HCT116 (cell line): Measurements from ENCODE around the gene SPRED3. TPM values are rescaled to one million over a fixed set of nuclear protein-coding genes. Genes with fewer than 3 reads are reported as not detected.

Source experiments
- ATAC-seq: fragments of 200-7000 bp; cut with Tn5 transposase; 2 replicates; pipeline ENCODE4 v1.9.1; 2020; ENCODE audit warnings: mild to moderate bottlenecking, moderate library complexity
- BruUV-seq: library from RNA; stranded (reverse); fragments of 400-500 nt; replicated peaks from 2 replicates; lab custom pipeline; 2021; lab: Mats Ljungman, UMichigan
- CTCF ChIA-PET: fragments of 300-600 bp; sonication (Branson Sonifier 250); formaldehyde crosslinking; loops from one replicate; lab custom pipeline; 2021; ENCODE audit warnings: antibody characterized with exemption; lab: Charles Lee
- POLR2A ChIA-PET: fragments of 300-600, 350-600 bp; sonication (Branson Sonifier 250); formaldehyde crosslinking; loops from one replicate; lab custom pipeline; 2021; ENCODE audit warnings: antibody characterized with exemption; lab: Charles Lee
- RAD21 ChIA-PET, 2 experiments: fragments of 300-600 bp; sonication (Branson Sonifier 250); formaldehyde crosslinking; loops; one replicate each; lab custom pipeline; 2023; ENCODE audit warnings: low total read pairs in 2 of 2; ENCODE audit not compliant: uncharacterized antibody in 2 of 2, unreplicated experiment in 2 of 2, low non-redundant PET in 1 of 2; lab: Charles Lee
- DNase-seq: peaks from one replicate; pipeline ENCODE4 v3.0.0-alpha.2; 2010; ENCODE audit warnings: low read depth, low spot score
- H2AFZ ChIP-seq: fragments of 200-600 bp; shearing (Covaris generic), sonication (generic); 2 replicates; pipeline ENCODE4 v1.6.1; 2017; ENCODE audit warnings: low read depth, mixed run types, mixed read lengths, antibody characterized with exemption, low read length; ENCODE audit not compliant: poor library complexity, severe bottlenecking
- H3K27ac ChIP-seq: 2 replicates; pipeline ENCODE4 v1.5.1; 2012; ENCODE audit warnings: low read depth, low read length
- H3K27me3 ChIP-seq: fragments of 200-600 bp; sonication (generic); 2 replicates; pipeline ENCODE4 v1.6.1; 2016; ENCODE audit warnings: mixed run types, low read length, mixed read lengths; ENCODE audit not compliant: insufficient read depth
- H3K36me3 ChIP-seq, 2 experiments: fragments of 200-500 bp in 1 of 2; fragments of 200-600 bp in 1 of 2; sonication (Bioruptor generic) in 1 of 2; sonication (generic) in 1 of 2; 2 replicates each; pipeline versions ENCODE4 v1.5.1 to v1.6.1; 2014 to 2016; ENCODE audit warnings: low read length in 2 of 2, inconsistent platforms in 1 of 2, mixed read lengths in 1 of 2, mixed run types in 1 of 2; ENCODE audit not compliant: insufficient read depth in 2 of 2, control insufficient read depth in 1 of 2
- H3K4me1 ChIP-seq, 2 experiments: fragments of 200-600 bp in 1 of 2; sonication (generic) in 1 of 2; 2 replicates each; pipeline versions ENCODE4 v1.5.1 to v1.6.1; 2012 to 2017; ENCODE audit warnings: low read length in 2 of 2, inconsistent platforms in 1 of 2, mild to moderate bottlenecking in 1 of 2, mixed read lengths in 1 of 2, mixed run types in 1 of 2, moderate library complexity in 1 of 2; ENCODE audit not compliant: insufficient read depth in 2 of 2, control insufficient read depth in 1 of 2
- H3K4me2 ChIP-seq: fragments of 200-600 bp; sonication (generic); 2 replicates; pipeline ENCODE4 v1.6.1; 2017; ENCODE audit warnings: mixed run types, low read length, mixed read lengths
- H3K4me3 ChIP-seq, 2 experiments: fragments of 200-600 bp in 1 of 2; sonication (generic) in 1 of 2; replicated peaks in 1 of 2; 2 replicates each; pipeline ENCODE4 v1.5.1; 2011 to 2016; ENCODE audit warnings: low read length in 2 of 2, control low read depth in 1 of 2, low read depth in 1 of 2, mild to moderate bottlenecking in 1 of 2, mixed read lengths in 1 of 2, mixed run types in 1 of 2
- H3K79me2 ChIP-seq: fragments of 200-600 bp; sonication (generic); 2 replicates; pipeline ENCODE4 v1.6.1; 2017; ENCODE audit warnings: mild to moderate bottlenecking, mixed run types, low read length, moderate library complexity, mixed read lengths; ENCODE audit not compliant: insufficient read depth
- H3K9ac ChIP-seq: fragments of 200-600 bp; sonication (generic); 2 replicates; pipeline ENCODE4 v1.6.1; 2016; ENCODE audit warnings: low read length, mixed read lengths
- H3K9me2 ChIP-seq: fragments of 200-600 bp; sonication (generic), shearing (Covaris generic); 2 replicates; pipeline ENCODE4 v1.6.1; 2017; ENCODE audit warnings: mixed run types, mild to moderate bottlenecking, moderate library complexity; ENCODE audit not compliant: insufficient read depth
- H3K9me3 ChIP-seq, 2 experiments: fragments of 200-500 bp in 1 of 2; fragments of 200-600 bp in 1 of 2; sonication (Bioruptor generic) in 1 of 2; sonication (generic) in 1 of 2; 2 replicates each; pipeline ENCODE4 v1.6.1; 2014 to 2017; ENCODE audit warnings: low read length in 2 of 2, mixed read lengths in 2 of 2, inconsistent platforms in 1 of 2, low read depth in 1 of 2, mild to moderate bottlenecking in 1 of 2, mixed run types in 1 of 2, moderate library complexity in 1 of 2; ENCODE audit not compliant: control insufficient read depth in 1 of 2, insufficient read depth in 1 of 2
- H4K20me1 ChIP-seq: fragments of 200-600 bp; sonication (generic), shearing (Covaris generic); 2 replicates; pipeline ENCODE4 v1.6.1; 2017; ENCODE audit warnings: mixed run types, mild to moderate bottlenecking, moderate library complexity; ENCODE audit not compliant: insufficient read depth
- CBX3 ChIP-seq: IDR thresholded peaks from 2 replicates; pipeline ENCODE4 v1.6.1; 2012; ENCODE audit warnings: low read depth
- CEBPB ChIP-seq: IDR thresholded peaks from 2 replicates; pipeline ENCODE4 v1.6.1; 2012; ENCODE audit warnings: low read depth
- EGR1 ChIP-seq: IDR thresholded peaks from 2 replicates; pipeline ENCODE4 v1.6.1; 2012; ENCODE audit warnings: low read depth
- EZH2 ChIP-seq: fragments of 200-600 bp; sonication (generic); IDR thresholded peaks from 2 replicates; pipeline ENCODE4 v1.6.1; 2017; ENCODE audit warnings: antibody characterized with exemption, mixed run types
- EZH2phosphoT487 ChIP-seq: fragments of 200-600 bp; IDR thresholded peaks from 2 replicates; pipeline ENCODE4 v1.6.1; 2018; ENCODE audit warnings: antibody characterized with exemption, borderline replicate concordance
- FOSL1 ChIP-seq: IDR thresholded peaks from 2 replicates; pipeline ENCODE4 v1.6.1; 2012; ENCODE audit warnings: low read depth
- JUND ChIP-seq: IDR thresholded peaks from 2 replicates; pipeline ENCODE4 v1.6.1; 2012
- POLR2A ChIP-seq: IDR thresholded peaks from 2 replicates; pipeline ENCODE4 v1.7.0; 2011; ENCODE audit warnings: borderline replicate concordance; ENCODE audit not compliant: insufficient read depth, insufficient read length; ENCODE audit errors: extremely low read depth
- RAD21 ChIP-seq: IDR thresholded peaks from 2 replicates; pipeline ENCODE4 v1.6.1; 2012; ENCODE audit warnings: low read depth, mild to moderate bottlenecking
- SIN3A ChIP-seq: IDR thresholded peaks from 2 replicates; pipeline ENCODE4 v1.6.1; 2012; ENCODE audit warnings: low read depth
- SP1 ChIP-seq: IDR thresholded peaks from 2 replicates; pipeline ENCODE4 v1.6.1; 2012; ENCODE audit warnings: low read depth
- SRF ChIP-seq: IDR thresholded peaks from 2 replicates; pipeline ENCODE4 v1.6.1; 2012; ENCODE audit warnings: low read depth
- TCF7L2 ChIP-seq: IDR thresholded peaks from 2 replicates; pipeline ENCODE4 v1.7.0; 2011; ENCODE audit warnings: borderline replicate concordance, inconsistent platforms; ENCODE audit not compliant: insufficient read depth, insufficient read length; ENCODE audit errors: extremely low read depth
- YY1 ChIP-seq: IDR thresholded peaks from 2 replicates; pipeline ENCODE4 v1.6.1; 2011; ENCODE audit warnings: low read length, low read depth, moderate library complexity, mild to moderate bottlenecking; ENCODE audit not compliant: insufficient replicate concordance; ENCODE audit errors: extremely low read depth
- ZFX ChIP-seq: fragments of 450-650 bp; IDR thresholded peaks from 2 replicates; pipeline ENCODE4 v1.6.1; 2017
- intact Hi-C: fragments of 100-400 bp; cut with micrococcal nuclease; formaldehyde crosslinking; loops from 2 replicates; pipeline ENCODE4 v1.10.0; 2022
- total RNA-seq: library from RNA; stranded (reverse); gene quantifications from one replicate; pipeline ENCODE4 v1.2.1, GENCODE V29; 2021; ENCODE audit not compliant: unreplicated experiment
- TF ChIP-seq, protein P1 (sequence below): IDR thresholded peaks from 2 replicates; pipeline ENCODE4 v1.6.1; 2012
- TF ChIP-seq, protein P2 (sequence below), 3 experiments: fragments of 200-600 bp in 1 of 3; sonication (generic) in 1 of 3; IDR thresholded peaks in 2 of 3; conservative IDR thresholded peaks in 1 of 3; 2 replicates each; pipeline ENCODE4 v1.5.1; 2012 to 2017; ENCODE audit warnings: low read depth in 2 of 3, low read length in 2 of 3, antibody characterized with exemption in 1 of 3, borderline replicate concordance in 1 of 3, control low read depth in 1 of 3, mild to moderate bottlenecking in 1 of 3, mixed read lengths in 1 of 3, mixed run types in 1 of 3, moderate library complexity in 1 of 3; ENCODE audit not compliant: insufficient read depth in 1 of 3
- TF ChIP-seq, protein P3 (sequence below): IDR thresholded peaks from 2 replicates; pipeline ENCODE4 v1.6.1; 2012; ENCODE audit warnings: low read depth

The SPRED3 gene
- total RNA-seq, 1 experiment from 2014 or later: 3.4 TPM

DNA sequence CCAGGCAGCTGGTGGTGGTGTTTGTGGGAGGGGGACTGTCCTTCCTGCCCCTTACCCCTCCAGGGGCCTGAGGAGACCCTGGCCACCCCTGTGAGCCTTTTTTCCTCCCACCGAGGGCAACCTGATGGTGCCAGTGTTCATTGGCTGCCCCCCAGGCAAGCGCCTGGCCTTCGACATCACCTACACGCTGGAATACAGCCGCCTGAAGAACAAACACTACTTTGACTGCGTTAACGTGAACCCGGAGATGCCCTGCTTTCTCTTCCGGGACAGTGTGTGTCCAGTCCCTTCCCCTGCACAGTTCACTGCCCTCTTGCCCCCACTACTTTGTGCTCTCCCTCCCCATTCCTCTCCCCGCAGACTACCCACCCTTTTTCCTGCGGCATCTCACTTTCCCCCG is 21.5 kb upstream of the SPRED3 start:
- Histone ChIP-seq H3K9me2 (no peaks in the 10 kb centered on the region), H3K9ac (no peak overlapping the region), H2AFZ (no peak overlapping the region), H3K9me3 (no peaks in the 10 kb centered on the region), H3K27ac (no peak overlapping the region), H4K20me1 (no peaks in the 10 kb centered on the region), H3K4me3 (no peak overlapping the region), H3K79me2 (no peaks in the 10 kb centered on the region), H3K27me3 (no peaks in the 10 kb centered on the region), H3K36me3 (no peaks in the 10 kb centered on the region), H3K4me1 (peaks cover 8 to 11% of the 10 kb centered on the region in 2 experiments; a peak in 2 of 4 replicates), H3K4me2 (no peak overlapping the region)
- DNase-seq (no peak), ATAC-seq (no peak)
- BruUV-seq: no TSS peak
- ChIA-PET RAD21 (no interaction called here), POLR2A (interaction anchor here (0.8 kb wide), 1 partner anchor 9 kb away, joined by 4 read pairs; no protein-coding TSS in a partner anchor), CTCF (no interaction called here)
- intact Hi-C loops: no loop called here
- TF ChIP-seq JUND (no peak), CBX3 (no peak), EGR1 (no peak)

DNA sequence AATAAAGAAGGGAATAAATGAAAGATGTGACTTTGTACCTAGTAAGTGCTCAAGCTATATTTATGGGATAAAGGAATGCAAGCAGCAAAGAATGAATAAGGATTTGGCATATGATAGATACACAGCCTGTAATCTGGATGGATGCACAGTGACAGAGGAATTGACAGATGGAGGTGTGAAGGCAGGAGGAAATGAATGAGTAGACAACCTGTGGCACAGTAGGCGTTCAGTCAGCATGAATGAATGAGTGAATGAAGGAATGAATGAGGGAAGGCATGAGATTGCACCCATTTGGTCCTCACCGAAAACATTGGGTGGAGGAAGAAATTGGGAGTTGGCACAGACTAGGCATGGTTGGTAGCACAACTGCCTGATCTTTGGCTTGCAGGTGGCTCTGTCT is 18.9 kb upstream of the SPRED3 start:
- BruUV-seq: no TSS peak
- TF ChIP-seq SRF: no peak
- TF ChIP-seq SIN3A: no peak
- no peak for TF ChIP-seq RAD21
- TF ChIP-seq EZH2phosphoT487: no peak
- no peak for TF ChIP-seq FOSL1
- no peak for TF ChIP-seq YY1
- TF ChIP-seq EZH2: no peak
- TF ChIP-seq, protein P1, sequence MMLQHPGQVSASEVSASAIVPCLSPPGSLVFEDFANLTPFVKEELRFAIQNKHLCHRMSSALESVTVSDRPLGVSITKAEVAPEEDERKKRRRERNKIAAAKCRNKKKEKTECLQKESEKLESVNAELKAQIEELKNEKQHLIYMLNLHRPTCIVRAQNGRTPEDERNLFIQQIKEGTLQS: no peak
- TF ChIP-seq, protein P2, sequence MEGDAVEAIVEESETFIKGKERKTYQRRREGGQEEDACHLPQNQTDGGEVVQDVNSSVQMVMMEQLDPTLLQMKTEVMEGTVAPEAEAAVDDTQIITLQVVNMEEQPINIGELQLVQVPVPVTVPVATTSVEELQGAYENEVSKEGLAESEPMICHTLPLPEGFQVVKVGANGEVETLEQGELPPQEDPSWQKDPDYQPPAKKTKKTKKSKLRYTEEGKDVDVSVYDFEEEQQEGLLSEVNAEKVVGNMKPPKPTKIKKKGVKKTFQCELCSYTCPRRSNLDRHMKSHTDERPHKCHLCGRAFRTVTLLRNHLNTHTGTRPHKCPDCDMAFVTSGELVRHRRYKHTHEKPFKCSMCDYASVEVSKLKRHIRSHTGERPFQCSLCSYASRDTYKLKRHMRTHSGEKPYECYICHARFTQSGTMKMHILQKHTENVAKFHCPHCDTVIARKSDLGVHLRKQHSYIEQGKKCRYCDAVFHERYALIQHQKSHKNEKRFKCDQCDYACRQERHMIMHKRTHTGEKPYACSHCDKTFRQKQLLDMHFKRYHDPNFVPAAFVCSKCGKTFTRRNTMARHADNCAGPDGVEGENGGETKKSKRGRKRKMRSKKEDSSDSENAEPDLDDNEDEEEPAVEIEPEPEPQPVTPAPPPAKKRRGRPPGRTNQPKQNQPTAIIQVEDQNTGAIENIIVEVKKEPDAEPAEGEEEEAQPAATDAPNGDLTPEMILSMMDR (IDR thresholded peaks at IDR 0.05 in 2 of 3, conservative IDR thresholded peaks at IDR 0.05 in 1 of 3; ENCODE audit: borderline replicate concordance in 1 of 3, insufficient read depth in 1 of 3, low read depth in 2 of 3, low read length in 2 of 3): no peak
- TF ChIP-seq TCF7L2: no peak
- TF ChIP-seq CEBPB: no peak
- no peak for TF ChIP-seq SP1
- no peak for TF ChIP-seq ZFX
- TF ChIP-seq, protein P3, sequence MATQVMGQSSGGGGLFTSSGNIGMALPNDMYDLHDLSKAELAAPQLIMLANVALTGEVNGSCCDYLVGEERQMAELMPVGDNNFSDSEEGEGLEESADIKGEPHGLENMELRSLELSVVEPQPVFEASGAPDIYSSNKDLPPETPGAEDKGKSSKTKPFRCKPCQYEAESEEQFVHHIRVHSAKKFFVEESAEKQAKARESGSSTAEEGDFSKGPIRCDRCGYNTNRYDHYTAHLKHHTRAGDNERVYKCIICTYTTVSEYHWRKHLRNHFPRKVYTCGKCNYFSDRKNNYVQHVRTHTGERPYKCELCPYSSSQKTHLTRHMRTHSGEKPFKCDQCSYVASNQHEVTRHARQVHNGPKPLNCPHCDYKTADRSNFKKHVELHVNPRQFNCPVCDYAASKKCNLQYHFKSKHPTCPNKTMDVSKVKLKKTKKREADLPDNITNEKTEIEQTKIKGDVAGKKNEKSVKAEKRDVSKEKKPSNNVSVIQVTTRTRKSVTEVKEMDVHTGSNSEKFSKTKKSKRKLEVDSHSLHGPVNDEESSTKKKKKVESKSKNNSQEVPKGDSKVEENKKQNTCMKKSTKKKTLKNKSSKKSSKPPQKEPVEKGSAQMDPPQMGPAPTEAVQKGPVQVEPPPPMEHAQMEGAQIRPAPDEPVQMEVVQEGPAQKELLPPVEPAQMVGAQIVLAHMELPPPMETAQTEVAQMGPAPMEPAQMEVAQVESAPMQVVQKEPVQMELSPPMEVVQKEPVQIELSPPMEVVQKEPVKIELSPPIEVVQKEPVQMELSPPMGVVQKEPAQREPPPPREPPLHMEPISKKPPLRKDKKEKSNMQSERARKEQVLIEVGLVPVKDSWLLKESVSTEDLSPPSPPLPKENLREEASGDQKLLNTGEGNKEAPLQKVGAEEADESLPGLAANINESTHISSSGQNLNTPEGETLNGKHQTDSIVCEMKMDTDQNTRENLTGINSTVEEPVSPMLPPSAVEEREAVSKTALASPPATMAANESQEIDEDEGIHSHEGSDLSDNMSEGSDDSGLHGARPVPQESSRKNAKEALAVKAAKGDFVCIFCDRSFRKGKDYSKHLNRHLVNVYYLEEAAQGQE: no peak
- TF ChIP-seq EGR1: no peak
- no peak for TF ChIP-seq POLR2A
- POLR2A ChIA-PET: no interaction called here
- H3K4me2 ChIP-seq: no peak overlapping the region
- no peaks in the 10 kb centered on the region for H3K9me3 ChIP-seq
- no peak overlapping the region for H2AFZ ChIP-seq
- no peak overlapping the region for H3K4me3 ChIP-seq
- no peaks in the 10 kb centered on the region for H3K36me3 ChIP-seq
- CTCF ChIA-PET: no interaction called here
- intact Hi-C loops: no loop called here
- H3K27ac ChIP-seq: no peak overlapping the region
- peaks cover 4 to 7% of the 10 kb centered on the region in 2 experiments; a peak in 2 of 4 replicates for H3K4me1 ChIP-seq
- H3K9ac ChIP-seq: no peak overlapping the region
- RAD21 ChIA-PET: no interaction called here
- ATAC-seq: no peak
- no peaks in the 10 kb centered on the region for H3K79me2 ChIP-seq
- no peaks in the 10 kb centered on the region for H3K9me2 ChIP-seq
- no peaks in the 10 kb centered on the region for H3K27me3 ChIP-seq
- no peak for DNase-seq
- H4K20me1 ChIP-seq: no peaks in the 10 kb centered on the region
